ENCODE data around the gene EN1. TPM values are rescaled to one million over a fixed set of nuclear protein-coding genes. Genes with fewer than 3 reads are reported as not detected.

The EN1 gene
- total and polyA plus RNA-seq, 2 of the 4 experiments (the other 2 are of a cell fraction): not detected

GRCh38 chr2:118850901-118851415 lies 3.5 kb upstream of the EN1 start:
- intact Hi-C loops (cut with micrococcal nuclease): no loop called here
- in situ Hi-C loops (cut with MboI; ENCODE audit: low sequenced_read_pairs): loop anchor here (25.0 kb wide), 1 partner anchor 814 kb away; no protein-coding TSS in a partner anchor
- no CpG with 5 or more reads among the region's 9 CpGs for WGBS, 2 experiments (ENCODE audit: extremely low coverage in 2 of 2, insufficient read length in 1 of 2)
- POLR2A ChIA-PET (ENCODE audit: unreplicated experiment): no interaction called here
- Histone ChIP-seq H3K56ac (ENCODE audit: extremely low read depth, insufficient read depth, low read length) (no peak overlapping the region), H3K36me3 (ENCODE audit: control insufficient read depth, insufficient read depth, low read length) (no peaks in the 10 kb centered on the region), H3K4me2 (ENCODE audit: low read depth, low read length) (no peak overlapping the region), H2AK9ac (replicated peaks; ENCODE audit: low read depth, low read length, poor library complexity) (no peak overlapping the region), H2AFZ (replicated peaks; ENCODE audit: low read length, poor library complexity) (no peak overlapping the region), H3K23ac (ENCODE audit: low read depth, low read length) (no peak overlapping the region), H3K4ac (ENCODE audit: low read depth, low read length) (no peak overlapping the region), H2BK120ac (ENCODE audit: low read depth, low read length) (no peak overlapping the region), H3K9ac (ENCODE audit: low read depth, low read length) (no peak overlapping the region), H3K4me3 (ENCODE audit: insufficient read depth, low read depth, low read length) (no peak overlapping the region), H3K18ac (ENCODE audit: low read depth, low read length) (no peak overlapping the region), H3K9me3 (ENCODE audit: control insufficient read depth, insufficient read depth, low read length) (peaks cover 2% of the 10 kb centered on the region; the same call in 1 of the 2 replicates), H3K9me1 (ENCODE audit: insufficient read depth, low read length) (no peaks in the 10 kb centered on the region), H2BK15ac (ENCODE audit: low read depth, low read length) (no peak overlapping the region), H3K79me1 (ENCODE audit: low read depth in 1 of 2, low read length in 2 of 2) (no peaks in the 10 kb centered on the region), H2BK5ac (ENCODE audit: low read depth, low read length, poor library complexity, severe bottlenecking) (no peak overlapping the region), H3K4me1 (ENCODE audit: control insufficient read depth, insufficient read depth, low read length) (no peaks in the 10 kb centered on the region), H4K5ac (ENCODE audit: low read depth, low read length) (no peak overlapping the region), H2AK5ac (ENCODE audit: low read depth, low read length) (no peak overlapping the region), H3K27ac (ENCODE audit: insufficient read depth, low read length) (no peak overlapping the region), H4K20me1 (ENCODE audit: insufficient read depth, low read length) (no peaks in the 10 kb centered on the region), H2BK20ac (ENCODE audit: low read depth, low read length) (no peak overlapping the region), H3K27me3 (ENCODE audit: control insufficient read depth, insufficient read depth, low read length) (peaks cover 90% of the 10 kb centered on the region), H4K91ac (ENCODE audit: insufficient read depth, low read depth, low read length) (no peak overlapping the region), H4K8ac (ENCODE audit: low read depth in 2 of 2, low read length in 2 of 2) (no peak overlapping the region), H3K14ac (replicated peaks; ENCODE audit: low read depth, low read length) (no peak overlapping the region)
- ATAC-seq (ENCODE audit: low read depth) (no peak), DNase-seq (no peak)
- dilution Hi-C loops (cut with HindIII; ENCODE audit: low sequenced_read_pairs, unreplicated experiment): no loop called here
- CTCF ChIA-PET: no interaction called here
- TF ChIP-seq MAFK (IDR thresholded peaks at IDR 0.05; ENCODE audit: low read depth, low read length) (no peak), POLR2A (IDR thresholded peaks at IDR 0.05; ENCODE audit: low read depth, low read length) (no peak), FOS (IDR thresholded peaks at IDR 0.05; ENCODE audit: low read depth, low read length) (no peak), RAD21 (IDR thresholded peaks at IDR 0.05; ENCODE audit: low read length) (no peak), SMC3 (IDR thresholded peaks at IDR 0.05; ENCODE audit: low read depth, low read length) (no peak), RFX5 (IDR thresholded peaks at IDR 0.05; ENCODE audit: low read depth, low read length) (no peak), MXI1 (IDR thresholded peaks at IDR 0.05; ENCODE audit: borderline replicate concordance, low read depth, low read length) (no peak), USF2 (IDR thresholded peaks at IDR 0.05; ENCODE audit: low read depth, low read length) (no peak)
- BruUV-seq (replicated peaks): no TSS peak

All from IMR-90 (cell line).